HG03565 (cell line): ENCODE measurements around the gene C18orf63.
A peak's percentile ranks its signal among the peaks of the same experiment; 100 is the strongest.
"Not testable (repeated sequence)": the region's sequence is repeated elsewhere in the genome, so short reads cannot be mapped to it uniquely, and the experiment has no call there.

ENCODE experiments used
- ATAC-seq: cut with Tn5 transposase; IDR thresholded peaks from one replicate; pipeline ENCODE4 v1.9.1; 2021; ENCODE audit warnings: mild to moderate bottlenecking, moderate library complexity; ENCODE audit not compliant: unreplicated experiment

C18orf63 gene

GRCh38 chr18:74326231-74326630 is 10.6 kb downstream of the C18orf63 start:
- ATAC-seq = no peak

DNA sequence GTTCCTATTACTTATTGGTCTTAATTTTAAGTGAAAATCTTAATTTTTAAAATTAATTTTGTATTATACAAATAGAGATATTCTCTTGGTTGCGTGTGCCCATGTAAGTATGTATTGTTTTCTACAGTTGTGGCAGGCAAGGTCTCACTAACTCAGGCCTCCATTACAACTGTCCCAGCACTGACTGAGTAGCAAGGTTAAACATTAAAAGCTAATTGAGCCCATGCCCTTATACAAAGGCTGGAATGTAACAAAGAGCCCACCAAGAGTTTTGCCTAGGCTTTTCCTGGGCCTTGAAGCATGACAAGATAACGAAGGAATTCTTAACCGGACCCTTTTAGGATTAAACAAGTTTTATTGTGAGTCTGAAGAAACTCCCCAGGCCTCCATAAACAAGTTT is 11.2 kb downstream of the C18orf63 start:
- ATAC-seq = not testable (repeated sequence)

DNA sequence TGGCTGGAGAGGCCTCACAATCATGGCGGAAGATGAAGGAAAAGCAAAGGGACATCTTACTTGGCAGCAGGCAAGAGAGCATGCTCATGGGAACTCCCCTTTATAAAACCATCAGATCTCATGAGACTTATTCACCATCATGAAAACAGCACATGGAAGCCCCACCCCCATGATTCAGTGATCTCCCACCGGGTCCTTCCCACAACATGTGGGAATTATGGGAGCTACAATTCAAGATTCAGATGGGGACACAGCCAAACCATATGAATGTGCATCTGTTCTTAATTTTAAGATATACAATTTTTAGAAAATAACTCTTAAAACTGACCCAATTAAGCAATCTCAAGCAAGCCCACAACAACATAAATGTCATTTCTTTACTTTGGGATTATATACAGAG is 12.6 kb downstream of the C18orf63 start:
- ATAC-seq = no peak

GRCh38 chr18:74329688-74330205 is 14.1 kb downstream of the C18orf63 start:
- ATAC-seq = no peak

- ATAC-seq = peak; percentile 42
Observed at GRCh38 chr18:74331404-74331803, 15.8 kb downstream of the C18orf63 start.

DNA sequence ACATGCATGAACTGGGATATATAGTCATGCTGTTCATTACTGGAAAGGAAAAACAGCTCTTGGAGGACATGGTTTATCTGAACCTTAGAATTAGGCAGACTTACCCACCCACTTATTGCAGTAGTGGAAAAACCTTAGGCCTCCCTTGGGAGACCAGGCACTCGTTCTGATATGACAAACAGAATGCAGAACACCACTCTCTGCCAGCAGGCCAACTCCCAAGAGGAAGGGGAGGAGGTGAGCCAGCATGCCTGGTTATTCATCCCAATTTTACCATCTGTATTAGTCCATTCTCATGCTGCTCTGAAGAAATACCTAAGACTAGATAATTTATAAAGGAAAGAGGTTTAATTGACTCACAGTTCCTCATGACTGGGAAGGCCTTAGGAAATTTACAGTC is 17.5 kb downstream of the C18orf63 start:
- no peak for ATAC-seq

GRCh38 chr18:74334242-74334893 is 18.7 kb downstream of the C18orf63 start:
- no peak for ATAC-seq

DNA sequence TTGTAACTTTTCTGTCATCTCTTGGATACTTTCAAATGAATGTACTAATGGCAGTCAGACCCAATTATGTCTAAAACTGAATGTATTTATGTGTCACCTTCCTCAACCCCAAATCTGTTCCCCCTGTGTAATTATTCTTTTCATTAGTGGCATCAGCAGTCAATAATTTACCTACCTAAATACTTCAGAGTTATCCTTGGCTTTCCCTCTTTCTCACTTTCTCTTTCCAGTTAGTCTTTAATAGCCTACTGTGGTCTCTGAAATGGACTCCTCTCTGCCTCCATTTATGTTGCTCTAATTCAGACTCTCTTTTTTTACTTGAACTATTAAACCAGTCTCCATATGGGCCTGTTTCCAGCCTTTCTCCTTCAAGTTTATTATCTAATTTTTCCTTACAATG is 21.0 kb downstream of the C18orf63 start:
- no peak for ATAC-seq

GRCh38 chr18:74337155-74337911 is 21.7 kb downstream of the C18orf63 start:
- no peak for ATAC-seq

DNA sequence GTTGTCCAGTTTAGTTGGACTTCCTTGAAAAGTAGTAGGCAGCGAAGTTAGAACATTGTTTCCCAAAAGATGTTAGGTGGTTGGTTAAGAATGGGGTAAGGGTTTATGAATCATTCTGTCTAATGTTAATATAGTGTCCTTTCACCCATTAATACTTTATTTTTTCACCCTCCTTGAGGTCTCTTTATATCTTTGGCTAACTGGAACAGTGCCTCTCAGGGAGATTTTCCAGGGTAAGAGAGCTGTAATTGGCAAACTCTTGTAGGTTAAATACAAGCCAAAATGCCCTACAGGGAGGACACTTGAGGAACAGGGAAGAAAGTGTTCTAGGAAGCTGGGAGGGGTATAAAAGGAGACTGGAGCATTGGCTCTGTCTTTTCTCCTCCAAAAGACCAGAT is 22.3 kb downstream of the C18orf63 start:
- no peak for ATAC-seq

- peak; percentile 59 for ATAC-seq
Observed at GRCh38 chr18:74342416-74343043, 26.9 kb downstream of the C18orf63 start.

- ATAC-seq = no peak
Observed at GRCh38 chr18:74346206-74346605, 30.6 kb downstream of the C18orf63 start.

GRCh38 chr18:74348581-74348980 is 32.9 kb downstream of the C18orf63 start:
- no peak for ATAC-seq

- peak; percentile 50 for ATAC-seq
Observed at GRCh38 chr18:74351354-74351753, 35.7 kb downstream of the C18orf63 start.

GRCh38 chr18:74353169-74353775 is 37.6 kb downstream of the C18orf63 start:
- peak; percentile 63 for ATAC-seq

GRCh38 chr18:74356959-74357358 is 41.3 kb downstream of the C18orf63 start:
- ATAC-seq = no peak

DNA sequence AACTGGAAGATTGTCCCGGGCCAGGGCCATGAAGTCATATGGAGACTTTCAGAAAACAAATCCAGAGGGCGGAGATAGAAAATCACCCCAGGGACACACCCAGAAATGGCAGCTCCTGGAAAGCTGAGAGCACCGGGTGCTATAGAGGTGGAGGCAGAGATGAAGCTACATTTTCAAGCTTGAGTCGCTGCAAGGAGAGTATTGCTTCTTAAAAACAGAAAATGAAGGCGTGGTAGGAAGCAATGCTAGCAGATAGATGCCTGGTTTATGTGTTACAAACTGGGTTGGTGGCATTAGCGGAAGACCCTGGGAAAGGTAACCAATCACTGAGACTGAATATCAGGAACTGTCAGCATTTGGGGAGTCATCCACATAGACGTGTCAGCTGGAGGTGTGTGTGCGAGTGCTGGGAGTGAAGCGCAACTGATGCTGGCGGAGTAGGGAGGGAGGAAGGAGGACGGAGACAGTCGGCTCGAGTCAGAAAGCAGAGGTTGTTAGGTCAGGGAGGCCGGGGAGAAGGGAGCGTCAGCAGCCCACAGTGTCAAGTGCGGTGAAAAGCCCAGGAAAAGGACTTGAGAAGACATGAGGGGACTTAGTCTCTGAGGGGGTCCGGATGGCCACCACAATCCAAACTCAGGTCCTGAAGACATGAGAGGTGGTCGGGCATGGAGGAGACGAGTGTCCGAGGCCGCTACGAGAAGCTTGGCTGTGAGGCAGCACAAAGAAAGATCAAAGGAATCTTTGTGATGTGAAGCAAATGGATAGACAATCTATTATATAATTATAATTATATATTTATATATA is 45.4 kb downstream of the C18orf63 start:
- ATAC-seq = no peak

DNA sequence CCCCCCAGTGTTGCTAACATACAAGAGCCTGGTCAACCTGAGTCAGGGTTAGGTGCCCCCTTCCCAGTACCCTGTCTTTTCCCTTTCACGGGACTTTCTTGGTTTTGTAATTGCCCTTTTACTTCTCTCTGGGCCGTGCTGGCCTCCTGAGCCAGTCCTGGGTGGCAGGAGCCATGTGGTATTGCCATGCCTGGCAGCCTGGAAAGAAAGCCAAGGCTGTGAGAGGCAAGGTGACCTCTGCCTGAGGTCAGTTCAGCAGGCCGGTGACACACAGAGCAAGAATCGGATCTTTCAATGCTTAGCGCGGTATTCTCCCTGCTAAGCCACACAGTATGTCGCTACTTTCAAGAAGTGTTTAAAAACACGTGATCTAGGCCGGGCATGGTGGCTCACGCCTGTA is 52.3 kb downstream of the C18orf63 start:
- no peak for ATAC-seq

GRCh38 chr18:74368901-74369705 is 53.5 kb downstream of the C18orf63 start:
- no peak for ATAC-seq

DNA sequence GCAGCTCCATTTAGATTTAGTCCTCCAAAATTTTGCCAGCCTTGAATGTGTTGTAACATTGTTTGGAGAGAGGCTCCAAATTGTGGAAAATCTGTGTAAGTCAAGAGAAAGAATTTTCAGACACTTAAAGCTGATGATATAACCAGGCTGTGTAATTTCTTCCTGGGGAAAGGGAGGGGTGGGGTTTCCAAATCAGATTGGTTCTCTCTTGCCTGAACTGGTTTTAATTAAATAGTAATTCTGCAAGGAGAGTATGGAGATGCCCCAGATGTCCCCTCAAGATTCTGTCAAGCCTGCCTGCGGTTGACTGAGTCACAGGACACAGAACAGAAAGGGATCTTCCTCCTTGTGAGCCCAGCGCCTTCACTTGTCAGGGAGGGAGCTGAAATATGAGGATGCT is 54.5 kb downstream of the C18orf63 start:
- no peak for ATAC-seq
